TTC549 (cell line): ENCODE measurements around the gene RAB11FIP3.
"Not testable (repeated sequence)": the region's sequence is repeated elsewhere in the genome, so short reads cannot be mapped to it uniquely, and the experiment has no call there.

Experiments
- FAIRE-seq: peaks from 2 replicates; lab custom pipeline; 2012; peaks lifted over from hg19 to GRCh38; lab: Jason Lieb, UNC

Gene RAB11FIP3

DNA sequence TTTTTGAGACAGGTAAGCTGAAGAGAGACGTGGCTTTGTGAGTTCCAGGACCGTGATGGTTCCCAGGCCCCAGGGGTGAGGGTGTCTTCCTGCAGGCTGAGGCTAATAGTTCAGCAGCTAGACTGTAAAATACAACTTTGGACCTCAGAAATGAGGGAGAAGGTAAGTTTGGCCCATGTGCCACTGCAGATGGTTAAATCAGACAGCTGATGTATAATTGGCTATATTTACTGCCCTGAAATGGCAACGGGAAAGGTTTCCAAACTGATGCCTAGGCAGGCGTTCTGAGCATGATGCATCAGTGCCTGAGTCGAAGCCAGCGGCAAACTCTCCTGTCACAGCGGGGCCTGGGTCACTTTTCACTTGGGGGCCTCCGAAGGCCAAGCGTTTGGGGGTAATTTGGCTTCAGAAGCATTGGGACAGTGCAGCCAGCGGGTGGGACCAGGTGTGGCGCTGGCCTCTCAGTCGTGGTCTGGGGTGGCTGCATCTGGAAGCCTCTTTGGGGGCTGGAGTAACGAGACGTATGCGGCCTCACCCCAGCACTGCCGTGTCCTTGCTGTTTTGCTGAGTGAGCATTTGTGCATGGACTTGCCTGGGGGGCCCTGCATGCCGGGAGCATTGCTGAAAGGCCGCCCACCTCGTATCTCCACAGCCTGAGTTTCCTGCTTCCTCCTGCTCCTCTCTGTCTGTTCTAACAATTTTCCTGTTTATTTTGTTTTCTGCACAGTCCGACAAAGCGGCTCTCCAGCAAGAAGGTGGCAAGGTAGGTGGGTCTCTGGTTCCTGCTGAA is 70.8 kb downstream of the RAB11FIP3 start:
- FAIRE-seq: no peak

DNA sequence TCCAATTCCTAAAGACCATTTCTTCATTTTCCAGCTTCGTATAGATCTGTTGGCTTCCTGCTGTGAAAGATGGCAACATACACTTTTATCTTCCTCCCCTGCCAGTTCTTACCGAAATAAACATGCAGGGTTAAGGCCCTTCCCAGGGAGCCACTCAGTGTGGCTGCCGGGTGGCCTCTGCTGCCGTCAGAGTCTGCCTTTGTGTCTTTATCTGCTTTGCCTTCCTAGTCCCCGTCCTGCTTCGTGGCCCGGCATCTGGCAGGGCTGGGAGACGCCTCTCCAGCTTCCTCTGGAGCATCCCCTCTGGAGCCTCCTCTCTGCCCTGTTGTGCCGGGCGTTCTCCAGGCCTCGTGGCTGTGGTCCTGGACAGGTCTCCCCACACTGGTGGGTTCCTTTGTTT is 71.8 kb downstream of the RAB11FIP3 start:
- FAIRE-seq: no peak

DNA sequence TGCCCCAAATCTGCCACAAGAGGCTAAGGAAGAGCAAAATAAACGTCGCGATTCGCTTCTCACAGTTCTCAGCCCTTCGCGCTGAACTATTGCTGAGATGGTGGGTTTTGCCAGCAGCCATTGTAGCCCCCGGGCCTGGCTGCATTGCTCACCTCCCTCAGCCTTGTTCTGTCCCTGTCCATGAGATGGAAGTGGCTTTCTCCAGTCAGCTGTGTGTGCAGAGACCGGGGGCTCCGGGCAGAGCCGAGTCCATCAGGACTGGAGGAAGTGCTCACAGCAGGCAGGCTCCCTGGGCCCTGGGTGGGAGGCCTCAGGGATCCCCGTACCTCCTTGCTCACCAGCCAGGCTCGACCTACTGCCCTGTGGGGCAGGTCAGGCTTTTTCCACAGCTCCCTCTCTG is 74.5 kb downstream of the RAB11FIP3 start:
- FAIRE-seq: no peak

DNA sequence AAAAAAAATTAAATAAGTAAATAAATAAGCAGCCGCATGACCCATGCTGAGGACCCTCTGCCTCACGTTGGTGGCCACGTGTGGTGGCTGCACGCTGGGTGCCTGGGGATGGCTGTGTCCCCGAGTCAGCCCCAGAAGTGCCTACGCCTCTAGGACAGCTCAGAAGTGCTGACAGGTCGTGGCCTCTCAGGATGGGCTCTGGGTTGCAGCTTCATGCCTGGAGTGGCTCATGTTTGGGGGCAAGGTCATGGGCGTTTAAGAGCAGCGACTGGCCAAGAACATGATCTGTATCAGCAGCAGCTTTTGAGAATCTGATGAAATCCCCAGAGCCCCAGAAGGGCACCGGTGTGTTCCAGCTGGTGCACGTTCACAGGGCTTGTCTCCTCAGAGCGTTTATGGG is 75.3 kb downstream of the RAB11FIP3 start:
- no peak for FAIRE-seq

DNA sequence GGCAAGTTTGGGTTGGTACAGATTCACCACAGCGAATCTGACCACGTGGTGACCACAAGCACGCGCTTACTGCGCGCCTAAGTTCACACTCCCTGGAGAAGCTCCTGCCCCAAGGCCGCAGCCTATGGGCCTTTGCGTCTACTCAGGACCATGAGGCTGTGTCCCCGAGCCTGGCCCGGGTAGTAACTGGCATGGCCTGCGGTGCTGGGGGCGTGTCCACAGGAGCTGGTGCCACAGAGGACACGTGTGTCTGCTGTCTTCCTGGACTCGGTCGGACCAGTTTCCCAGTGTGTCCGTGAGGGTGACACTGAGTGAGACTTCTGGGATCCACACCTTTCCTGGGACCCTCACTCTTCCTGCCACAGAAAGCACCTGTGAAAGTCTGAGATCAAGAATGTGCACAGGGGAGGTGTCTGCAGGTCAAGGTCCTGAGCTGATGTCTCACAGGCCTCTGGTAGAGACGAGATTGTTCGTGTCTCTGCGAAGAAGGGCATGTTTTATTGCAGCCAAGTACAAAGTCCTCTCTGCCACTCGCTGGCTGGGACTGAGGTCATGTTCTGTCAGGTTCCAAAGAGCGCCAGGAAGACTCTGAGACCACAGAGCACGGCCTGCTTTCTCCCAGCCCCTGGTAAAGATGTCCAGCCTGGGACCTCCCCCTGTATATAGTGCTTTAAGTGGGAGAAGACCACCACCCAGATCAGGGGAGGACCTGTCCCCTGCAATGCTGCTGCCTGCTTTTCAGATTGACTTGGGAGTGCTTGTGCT is 76.9 kb downstream of the RAB11FIP3 start:
- FAIRE-seq: no peak

DNA sequence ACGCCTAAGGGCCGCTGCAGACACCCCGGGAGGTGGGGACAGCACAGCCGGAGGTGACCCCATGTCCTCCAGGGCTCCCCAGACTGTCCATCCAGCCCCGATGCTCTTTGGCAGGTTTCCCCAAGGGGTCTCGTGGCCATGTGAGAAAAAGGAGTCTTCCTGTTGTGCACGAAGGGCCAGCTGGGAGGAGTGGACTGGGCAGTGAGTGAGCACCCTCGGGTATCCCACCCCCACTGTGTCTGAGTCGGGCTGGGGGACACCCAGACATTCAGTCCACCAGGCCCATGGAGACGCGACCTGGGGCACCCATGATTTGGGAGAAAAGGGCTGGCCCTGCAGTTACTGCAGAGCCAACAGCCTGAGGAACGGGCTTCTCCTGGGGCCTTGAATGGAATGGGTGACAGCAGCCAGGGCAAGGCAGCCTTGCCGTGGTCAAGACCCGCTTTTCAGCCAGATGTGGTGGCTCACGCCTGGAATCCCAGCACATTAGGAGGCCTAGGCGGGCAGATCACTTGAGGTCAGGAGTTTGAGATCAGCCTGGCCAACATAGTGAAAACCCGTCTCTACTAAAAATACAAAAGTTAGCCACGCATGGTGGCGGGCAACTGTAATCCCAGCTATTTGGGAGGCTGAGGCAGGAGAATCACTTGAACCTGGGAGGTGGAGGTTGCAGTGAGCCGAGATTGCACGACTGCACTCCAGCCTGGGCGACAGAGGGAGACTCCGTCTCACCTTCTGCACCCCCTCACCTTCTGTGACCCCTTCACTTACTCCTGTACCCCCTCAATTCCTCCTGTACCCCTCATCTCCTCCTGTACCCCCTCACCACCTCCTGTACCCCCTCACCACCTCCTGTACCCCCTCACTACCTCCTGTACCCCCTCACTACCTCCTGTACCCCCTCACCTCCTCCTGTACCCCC is 78.0 kb downstream of the RAB11FIP3 start:
- no peak for FAIRE-seq

DNA sequence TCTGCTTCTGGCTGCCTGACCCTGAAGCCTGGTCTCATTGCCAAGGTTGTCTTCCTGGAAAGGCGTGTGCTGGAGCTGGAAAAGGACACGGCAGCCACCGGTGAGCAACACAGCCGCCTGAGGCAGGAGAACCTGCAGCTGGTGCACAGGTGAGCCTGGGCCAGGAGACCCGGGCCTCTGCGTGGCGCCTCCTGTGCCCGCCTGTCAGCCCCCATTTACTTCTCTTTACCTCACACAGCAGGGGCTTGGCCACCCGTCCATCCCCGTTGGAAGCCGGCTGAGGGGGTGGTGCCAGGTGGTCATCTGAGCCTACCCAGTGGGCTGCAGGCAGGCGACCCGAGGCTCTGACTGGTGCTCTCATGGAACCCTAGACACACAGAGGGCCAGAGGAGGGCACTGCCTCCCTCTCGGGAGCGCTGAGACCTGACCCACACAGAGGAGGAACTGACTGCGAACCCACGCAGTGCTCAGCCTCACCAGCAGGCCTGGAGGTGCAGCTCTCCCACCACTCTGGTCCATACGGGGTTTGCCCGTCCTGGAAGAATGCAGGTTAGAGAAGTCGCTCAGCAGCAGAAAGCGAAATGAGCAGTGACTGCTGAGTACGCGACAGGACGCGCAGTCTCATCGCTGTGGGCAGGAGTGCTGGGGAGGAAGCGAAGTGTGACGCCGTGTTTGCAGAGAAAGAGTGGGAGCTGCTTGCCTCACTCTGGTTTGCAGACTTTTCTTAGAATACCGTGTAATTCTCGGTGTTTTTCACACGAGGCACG is 80.2 kb downstream of the RAB11FIP3 start:
- no peak for FAIRE-seq

DNA sequence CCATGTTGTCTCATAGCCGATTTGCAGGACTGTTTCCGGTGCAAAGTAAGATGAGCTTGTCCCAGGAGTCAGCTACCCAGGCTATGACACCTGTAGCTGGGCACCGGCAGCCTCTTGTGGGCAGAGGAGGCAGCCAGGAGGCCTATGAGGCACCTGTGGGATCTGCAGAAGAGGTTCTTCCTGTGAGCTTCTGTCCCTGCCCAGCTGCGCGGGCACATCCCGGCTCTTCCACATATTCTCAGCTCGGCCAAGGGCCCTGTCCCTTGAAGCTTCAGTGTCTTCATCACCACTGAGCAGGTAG is 80.7 kb downstream of the RAB11FIP3 start:
- no peak for FAIRE-seq

DNA sequence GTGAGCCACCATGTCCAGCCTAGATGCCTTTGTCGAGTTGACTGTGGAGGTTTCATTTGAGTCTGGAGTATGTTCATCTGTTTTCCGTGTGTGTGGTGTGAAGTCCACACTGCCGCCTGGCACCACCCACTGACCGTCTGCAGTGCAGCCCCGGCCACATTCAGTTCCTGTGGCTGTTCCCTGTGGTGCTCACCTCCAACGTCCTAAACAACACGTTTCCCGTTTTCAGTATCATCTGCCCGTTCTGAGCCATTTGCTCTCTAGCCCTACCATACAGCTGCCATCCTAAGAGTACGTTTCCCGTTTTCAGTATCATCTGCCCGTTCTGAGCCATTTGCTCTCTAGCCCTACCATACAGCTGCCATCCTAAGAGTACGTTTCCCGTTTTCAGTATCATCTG is 82.1 kb downstream of the RAB11FIP3 start:
- FAIRE-seq: not testable (repeated sequence)

DNA sequence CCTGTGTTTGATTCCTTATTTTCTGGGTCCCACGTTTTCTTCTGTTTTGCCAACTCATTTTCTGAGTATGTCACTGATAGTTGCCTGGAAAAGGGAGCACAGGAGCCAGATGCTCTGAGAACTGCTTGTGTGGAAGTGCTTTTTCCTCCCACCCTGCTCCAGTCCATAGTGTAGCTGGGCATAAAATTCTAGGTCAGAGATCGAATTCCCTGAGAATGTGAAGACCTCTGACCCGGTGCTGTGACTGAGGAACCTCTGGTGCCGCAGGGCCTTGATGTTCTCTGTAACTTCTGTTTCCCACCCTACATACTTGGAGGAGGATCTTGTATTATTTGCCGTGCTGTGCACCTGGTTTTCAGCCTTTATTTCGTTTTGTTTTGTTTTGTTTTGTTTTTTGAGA is 82.5 kb downstream of the RAB11FIP3 start:
- FAIRE-seq: no peak

DNA sequence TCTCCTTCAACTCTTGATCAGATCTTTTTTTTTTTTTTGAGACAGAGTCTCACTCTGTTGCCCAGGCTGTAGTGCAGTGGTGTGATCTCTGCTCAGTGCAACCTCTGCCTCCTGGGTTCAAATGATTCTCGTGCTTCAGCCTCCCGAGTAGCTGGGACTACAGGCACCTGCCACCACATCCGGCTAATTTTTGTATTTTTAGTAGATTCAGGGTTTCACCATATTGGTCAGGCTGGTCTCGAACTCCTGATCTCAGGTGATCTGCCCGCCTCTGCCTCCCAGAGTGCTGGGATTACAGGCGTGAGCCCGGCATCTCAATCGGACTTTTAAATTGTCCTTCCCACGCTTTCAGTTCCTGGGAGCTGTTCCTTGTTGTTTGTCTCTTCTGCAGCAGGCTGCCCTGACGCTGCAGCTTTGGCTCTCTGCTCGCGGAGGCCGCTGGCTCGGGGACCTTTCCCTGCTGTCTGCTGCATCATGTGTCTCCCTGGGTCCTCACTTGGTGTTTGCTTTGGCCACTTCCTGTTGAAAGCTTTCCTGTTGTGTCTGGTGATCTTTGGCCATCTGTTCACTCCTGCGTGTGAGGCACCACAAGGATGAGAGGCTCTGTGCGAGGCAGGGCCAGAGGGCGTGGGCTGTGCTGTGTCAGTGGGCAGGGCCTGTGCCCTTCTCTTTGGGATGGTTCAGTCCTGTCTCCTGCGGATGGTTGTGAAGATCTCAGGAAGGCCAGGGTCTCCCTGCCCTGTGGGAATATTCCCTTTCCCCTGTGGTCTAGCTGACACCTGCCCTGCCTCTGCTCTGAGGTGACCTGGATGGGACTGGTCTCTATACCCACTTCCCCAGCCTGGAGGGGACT is 83.7 kb downstream of the RAB11FIP3 start:
- FAIRE-seq: no peak

DNA sequence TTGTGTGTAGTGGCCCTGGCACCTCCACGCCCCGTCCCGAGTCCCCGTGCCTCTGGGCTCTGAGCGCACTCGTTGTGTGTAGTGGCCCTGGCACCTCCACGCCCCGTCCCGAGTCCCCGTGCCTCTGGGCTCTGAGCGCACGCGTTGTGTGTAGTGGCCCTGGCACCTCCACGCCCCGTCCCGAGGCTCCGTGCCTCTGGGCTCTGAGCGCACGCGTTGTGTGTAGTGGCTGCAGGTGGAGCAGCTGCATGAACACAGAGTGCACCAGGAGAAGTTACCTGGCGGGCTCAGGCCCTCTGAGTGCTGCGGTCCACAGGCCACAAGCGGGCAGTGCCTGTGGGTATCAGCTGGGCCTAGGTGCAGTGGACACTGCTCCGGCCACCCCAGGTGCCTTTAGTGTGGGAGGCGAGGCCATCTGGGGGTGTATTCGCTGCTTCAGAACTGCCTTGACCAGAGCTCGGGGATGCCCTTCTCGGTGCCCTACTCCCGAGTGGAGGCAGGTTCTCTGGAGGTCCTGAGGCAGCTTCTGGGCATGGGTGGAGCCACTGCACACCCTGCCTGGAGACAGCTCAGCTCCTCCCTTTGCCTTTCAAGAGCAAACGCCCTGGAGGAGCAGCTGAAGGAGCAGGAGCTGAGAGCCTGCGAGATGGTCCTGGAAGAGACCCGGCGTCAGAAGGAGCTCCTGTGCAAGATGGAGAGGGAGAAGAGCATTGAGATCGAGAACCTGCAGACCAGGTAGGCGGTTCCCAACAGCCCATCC is 84.8 kb downstream of the RAB11FIP3 start:
- FAIRE-seq: no peak

DNA sequence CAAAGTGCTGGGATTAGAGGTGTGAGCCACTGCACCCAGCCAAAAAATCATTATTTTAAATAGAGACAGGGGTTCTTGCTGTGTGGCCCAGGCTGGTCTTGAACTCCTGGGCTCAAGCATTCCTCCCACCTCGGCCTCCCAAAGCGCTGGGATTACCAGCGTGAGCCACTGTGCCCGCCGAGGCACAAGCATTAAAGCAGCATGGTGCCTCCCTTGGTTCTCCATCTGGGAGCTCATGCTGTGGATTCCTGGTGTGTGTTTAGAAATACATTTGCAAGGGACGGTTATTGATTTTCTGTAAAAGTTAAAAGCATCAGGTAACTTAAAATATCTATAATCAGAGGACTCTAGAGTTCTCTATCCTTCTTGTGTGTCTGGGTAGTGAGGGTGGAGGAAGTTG is 87.4 kb downstream of the RAB11FIP3 start:
- FAIRE-seq: no peak

DNA sequence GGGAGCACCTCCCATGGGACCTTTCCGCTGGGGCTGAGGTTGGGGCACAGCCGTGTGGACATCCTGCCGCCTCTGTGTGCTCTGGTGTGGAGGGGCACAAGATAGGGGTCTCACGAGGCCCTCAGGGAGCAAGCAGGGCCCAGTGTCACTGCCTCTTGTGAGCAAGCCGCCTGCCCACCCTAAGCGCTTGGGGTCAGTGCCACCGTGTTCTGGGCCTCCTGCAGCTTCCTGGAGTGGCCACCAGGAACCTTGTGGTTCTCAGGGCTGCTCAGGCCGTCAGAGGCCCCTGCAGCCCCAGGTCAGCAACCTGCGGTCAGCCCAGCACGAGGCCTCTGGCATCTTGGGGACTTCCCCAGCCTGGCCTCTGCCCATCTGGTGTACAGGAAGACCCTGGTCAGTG is 88.5 kb downstream of the RAB11FIP3 start:
- FAIRE-seq: no peak

DNA sequence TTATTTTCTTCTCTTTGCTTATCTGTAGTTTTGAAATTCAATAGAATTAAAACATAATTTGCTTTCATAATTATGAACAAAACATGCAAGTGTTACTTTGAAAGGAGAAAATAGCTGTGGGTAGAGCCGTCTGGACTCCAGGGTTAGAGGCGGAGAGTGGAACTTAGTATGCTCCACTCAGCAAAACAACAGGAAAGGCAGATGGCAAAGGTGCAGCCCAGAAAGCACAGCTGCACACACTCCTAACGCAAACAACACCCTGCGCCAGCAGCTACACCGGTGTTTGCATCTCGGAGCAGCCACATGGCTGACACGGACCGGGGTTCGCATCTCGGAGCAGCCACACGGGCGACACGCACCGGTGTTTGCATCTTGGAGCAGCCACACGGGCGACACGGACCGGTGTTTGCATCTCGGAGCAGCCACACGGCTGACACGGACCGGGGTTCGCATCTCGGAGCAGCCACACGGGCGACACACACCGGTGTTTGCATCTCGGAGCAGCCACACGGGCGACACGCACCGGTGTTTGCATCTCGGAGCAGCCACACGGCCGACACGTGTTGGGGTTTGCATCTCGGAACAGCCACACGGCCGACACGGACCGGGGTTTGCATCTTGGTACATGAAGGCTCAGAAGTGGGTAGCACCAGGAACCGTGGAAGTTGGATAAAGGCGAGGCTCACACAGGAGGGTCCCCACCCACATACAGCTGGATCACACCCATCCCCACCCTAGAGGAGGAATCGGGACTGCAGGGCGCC is 89.9 kb downstream of the RAB11FIP3 start:
- FAIRE-seq: no peak

DNA sequence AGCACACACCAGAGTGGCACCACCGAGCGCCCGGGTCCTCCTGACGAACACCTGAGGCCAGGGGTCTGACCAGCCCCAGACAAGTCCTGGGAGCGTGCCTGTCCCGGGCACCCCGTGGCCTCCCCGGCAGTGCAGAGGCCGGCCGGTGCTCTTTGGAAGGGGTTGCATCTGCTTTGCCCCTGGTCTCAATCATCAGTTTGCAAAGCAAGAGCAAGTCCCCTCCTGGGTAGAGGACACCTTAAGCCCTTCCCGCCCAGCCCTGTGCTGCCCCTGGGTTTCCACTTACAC is 90.4 kb downstream of the RAB11FIP3 start:
- no peak for FAIRE-seq

DNA sequence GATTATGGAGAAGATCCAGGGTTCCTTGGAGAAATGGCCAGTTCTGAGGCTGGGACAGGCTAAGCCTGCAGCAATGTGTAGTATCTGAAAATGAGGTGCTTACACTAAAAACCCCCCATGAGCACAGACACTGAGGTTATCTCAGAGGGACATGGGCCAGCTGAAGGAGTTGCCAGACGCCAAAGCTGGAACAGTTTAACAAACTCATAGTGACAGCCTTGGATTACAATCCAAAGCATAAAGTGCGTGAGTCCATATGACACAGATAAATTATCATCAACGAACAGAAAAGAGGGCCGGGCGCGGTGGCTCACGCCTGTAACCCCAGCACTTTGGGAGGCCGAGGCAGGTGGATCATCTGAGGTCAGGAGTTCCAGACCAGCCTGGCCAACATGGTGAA is 90.9 kb downstream of the RAB11FIP3 start:
- no peak for FAIRE-seq

DNA sequence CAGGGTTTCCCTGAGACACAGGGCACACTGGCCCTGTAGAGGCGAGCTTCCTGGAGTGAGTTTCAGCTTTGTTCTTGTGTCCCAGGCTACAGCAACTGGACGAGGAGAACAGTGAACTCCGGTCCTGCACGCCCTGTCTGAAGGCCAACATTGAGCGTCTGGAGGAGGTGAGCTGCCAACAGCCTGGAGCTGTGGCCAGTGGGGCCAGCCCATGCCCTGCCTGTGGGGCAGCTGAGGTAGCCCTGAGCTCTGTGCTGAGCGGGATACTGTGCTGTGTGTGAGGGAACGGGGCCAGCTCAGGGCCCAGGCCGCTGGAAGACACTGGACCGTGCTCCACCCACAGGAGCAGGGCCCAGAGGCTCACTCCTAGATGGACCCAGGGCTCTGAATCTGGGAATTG is 93.4 kb downstream of the RAB11FIP3 start:
- no peak for FAIRE-seq

DNA sequence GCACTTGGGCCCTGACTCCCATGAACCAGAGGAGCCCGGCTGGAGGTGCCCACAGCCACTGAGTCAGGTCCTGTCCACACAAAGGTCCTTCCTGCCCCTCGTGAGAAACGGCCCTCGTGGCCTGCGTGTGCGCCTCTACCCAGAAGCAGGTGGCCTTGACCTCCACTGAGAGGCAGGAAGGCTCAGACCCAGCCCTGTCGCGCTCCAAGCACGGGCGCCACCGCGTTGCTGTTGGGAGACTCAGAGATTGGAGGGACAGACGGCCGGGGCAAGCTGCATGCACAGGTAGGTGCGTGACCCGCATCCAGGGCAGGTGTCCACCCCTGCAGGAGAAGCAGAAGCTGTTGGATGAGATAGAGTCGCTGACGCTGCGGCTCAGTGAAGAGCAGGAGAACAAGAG is 94.0 kb downstream of the RAB11FIP3 start:
- no peak for FAIRE-seq
